Tibial artery (tissue), 4 donors: ENCODE data around the gene SLC20A1.
"Not testable (repeated sequence)": the region's sequence is repeated elsewhere in the genome, so short reads cannot be mapped to it uniquely, and the experiment has no call there.

Experiments used
- DNase-seq, 2 donors: peaks; one replicate each; pipeline ENCODE4 v3.0.0-alpha.2; 2019
- H3K27ac ChIP-seq, 2 donors: fragments of 200-600 bp; sonication (generic) in 1 of 2; 1 replicate in 1 of 2; 2 replicates in 1 of 2; pipeline ENCODE4 v1.5.1; 2018 to 2019; ENCODE audit warnings: mild to moderate bottlenecking in 1 of 2
- H3K27me3 ChIP-seq, 2 donors: fragments of 200-600 bp; sonication (generic) in 1 of 2; one replicate each; pipeline versions ENCODE4 v1.5.1 to v1.6.0; 2016 to 2019
- H3K36me3 ChIP-seq, 3 donors: fragments of 200-600 bp; sonication (generic) in 2 of 3; one replicate each; pipeline ENCODE4 v1.5.1; 2016 to 2019; ENCODE audit warnings: mild to moderate bottlenecking in 2 of 3
- H3K4me1 ChIP-seq, 4 donors: fragments of 200-600 bp; sonication (generic) in 2 of 4; 1 replicate in 3 of 4; 2 replicates in 1 of 4; pipeline ENCODE4 v1.5.1; 2016 to 2019
- H3K4me3 ChIP-seq, 2 donors: fragments of 200-600 bp; sonication (generic) in 1 of 2; 1 replicate in 1 of 2; 2 replicates in 1 of 2; pipeline ENCODE4 v1.5.1; 2018 to 2019; ENCODE audit warnings: mild to moderate bottlenecking in 2 of 2
- H3K9me3 ChIP-seq, 3 donors: fragments of 200-600 bp; sonication (generic) in 1 of 3; one replicate each; pipeline ENCODE4 v1.5.1; 2016 to 2019
- intact Hi-C: fragments of 100-400 bp; cut with DNase I; formaldehyde crosslinking; loops from one replicate; pipeline ENCODE4 v1.15.0; 2023; ENCODE audit warnings: low total_unique reads
- TF ChIP-seq, protein P1 (sequence below), 2 experiments: fragments of 200-600 bp in 1 of 2; fragments of 450-650 bp in 1 of 2; IDR thresholded peaks; one replicate each; pipeline ENCODE4 v1.5.1; 2017 to 2019; ENCODE audit warnings: antibody characterized with exemption in 2 of 2, mild to moderate bottlenecking in 1 of 2, moderate library complexity in 1 of 2

Gene SLC20A1

DNA sequence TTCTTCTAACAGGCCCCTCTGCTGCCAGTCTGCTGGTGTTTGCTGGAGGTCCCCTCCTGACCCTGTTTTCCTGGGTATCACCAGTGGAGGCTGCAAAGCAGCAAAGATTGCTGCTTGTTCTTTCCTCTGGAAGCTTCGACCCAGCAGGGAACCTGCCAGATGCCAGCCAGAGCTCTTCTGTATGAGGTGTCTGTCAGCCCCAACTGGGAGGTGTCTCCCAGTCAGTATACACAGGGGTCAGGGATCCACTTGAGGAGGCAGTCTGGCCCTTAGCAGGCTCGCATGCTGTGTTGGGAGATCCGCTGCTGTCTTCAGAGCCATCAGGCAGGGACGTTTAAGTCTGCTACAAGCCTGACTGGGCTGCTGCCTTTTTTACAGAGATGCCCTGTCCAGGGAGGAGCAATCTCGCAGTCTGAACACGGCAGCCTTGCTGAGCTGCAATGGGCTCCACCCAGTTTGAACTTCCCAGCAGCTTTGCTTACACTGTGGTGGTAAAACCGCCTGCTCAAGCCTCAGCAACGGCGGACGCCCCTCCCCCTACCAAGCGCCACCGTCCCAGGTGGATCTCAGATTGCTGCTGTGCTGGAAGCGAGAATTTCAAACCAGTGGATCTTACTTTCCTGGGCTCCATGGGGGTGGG, 31.4 kb upstream of the SLC20A1 start:
- TF ChIP-seq, protein P1, sequence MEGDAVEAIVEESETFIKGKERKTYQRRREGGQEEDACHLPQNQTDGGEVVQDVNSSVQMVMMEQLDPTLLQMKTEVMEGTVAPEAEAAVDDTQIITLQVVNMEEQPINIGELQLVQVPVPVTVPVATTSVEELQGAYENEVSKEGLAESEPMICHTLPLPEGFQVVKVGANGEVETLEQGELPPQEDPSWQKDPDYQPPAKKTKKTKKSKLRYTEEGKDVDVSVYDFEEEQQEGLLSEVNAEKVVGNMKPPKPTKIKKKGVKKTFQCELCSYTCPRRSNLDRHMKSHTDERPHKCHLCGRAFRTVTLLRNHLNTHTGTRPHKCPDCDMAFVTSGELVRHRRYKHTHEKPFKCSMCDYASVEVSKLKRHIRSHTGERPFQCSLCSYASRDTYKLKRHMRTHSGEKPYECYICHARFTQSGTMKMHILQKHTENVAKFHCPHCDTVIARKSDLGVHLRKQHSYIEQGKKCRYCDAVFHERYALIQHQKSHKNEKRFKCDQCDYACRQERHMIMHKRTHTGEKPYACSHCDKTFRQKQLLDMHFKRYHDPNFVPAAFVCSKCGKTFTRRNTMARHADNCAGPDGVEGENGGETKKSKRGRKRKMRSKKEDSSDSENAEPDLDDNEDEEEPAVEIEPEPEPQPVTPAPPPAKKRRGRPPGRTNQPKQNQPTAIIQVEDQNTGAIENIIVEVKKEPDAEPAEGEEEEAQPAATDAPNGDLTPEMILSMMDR (IDR thresholded peaks at IDR 0.05) = no peak
- intact Hi-C loops = no loop called here
- no peaks in the 10 kb centered on the region for H3K9me3 ChIP-seq
- H3K4me1 ChIP-seq = no peaks in the 10 kb centered on the region
- H3K4me3 ChIP-seq = no peak overlapping the region
- H3K36me3 ChIP-seq = no peaks in the 10 kb centered on the region
- no peak overlapping the region for H3K27ac ChIP-seq
- DNase-seq = peak in 1 of 2 donors; percentile 41
- H3K27me3 ChIP-seq = no peaks in the 10 kb centered on the region

DNA sequence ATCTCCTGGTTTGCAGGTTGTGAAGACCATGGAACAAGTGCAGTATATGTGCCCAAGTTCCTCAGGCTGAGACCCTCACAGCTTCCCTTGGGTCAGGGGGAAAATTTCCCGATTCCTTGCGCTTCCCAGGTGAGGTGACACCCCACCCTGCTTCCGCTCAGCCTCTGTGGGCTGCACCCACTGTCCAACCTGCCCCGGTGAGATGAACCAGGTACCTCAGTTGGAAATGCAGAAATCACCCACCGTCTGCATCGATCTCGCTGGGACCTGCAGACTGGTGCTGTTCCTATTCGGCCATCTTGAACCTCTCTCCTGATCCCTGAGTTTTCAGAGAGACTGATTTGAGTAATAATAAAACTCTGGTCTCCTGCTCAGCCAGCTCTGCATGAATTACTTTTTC, 30.7 kb upstream of the SLC20A1 start:
- TF ChIP-seq, protein P1 (IDR thresholded peaks at IDR 0.05) = no peak
- Histone ChIP-seq H3K27me3 (no peaks in the 10 kb centered on the region), H3K4me1 (no peaks in the 10 kb centered on the region), H3K27ac (no peak overlapping the region), H3K9me3 (no peaks in the 10 kb centered on the region), H3K36me3 (no peaks in the 10 kb centered on the region), H3K4me3 (no peak overlapping the region)
- peak in 1 of 2 donors; percentile 28 for DNase-seq
- intact Hi-C loops = no loop called here

DNA sequence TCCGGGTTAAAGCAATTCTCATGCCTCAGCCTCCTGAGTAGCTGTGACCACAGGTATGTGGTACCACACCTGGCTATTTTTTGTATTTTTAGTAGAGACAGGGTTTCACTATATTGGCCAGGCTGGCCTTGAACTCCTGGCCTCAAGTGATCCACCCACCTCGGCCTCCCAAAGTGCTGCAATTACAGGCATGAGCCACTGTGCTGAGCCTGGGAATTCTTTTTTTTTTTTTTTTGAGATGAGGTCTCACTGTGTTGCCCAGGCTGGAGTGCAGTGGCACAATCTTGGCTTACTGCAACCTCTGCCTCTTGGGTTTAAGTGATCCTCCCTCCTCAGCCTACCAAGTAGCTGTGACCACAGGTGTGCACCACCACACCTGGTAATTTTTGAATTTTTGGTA, 29.9 kb upstream of the SLC20A1 start:
- intact Hi-C loops, H3K4me1 ChIP-seq, H3K4me3 ChIP-seq, H3K9me3 ChIP-seq, H3K27ac ChIP-seq, H3K27me3 ChIP-seq, H3K36me3 ChIP-seq, DNase-seq: not testable (repeated sequence)

DNA sequence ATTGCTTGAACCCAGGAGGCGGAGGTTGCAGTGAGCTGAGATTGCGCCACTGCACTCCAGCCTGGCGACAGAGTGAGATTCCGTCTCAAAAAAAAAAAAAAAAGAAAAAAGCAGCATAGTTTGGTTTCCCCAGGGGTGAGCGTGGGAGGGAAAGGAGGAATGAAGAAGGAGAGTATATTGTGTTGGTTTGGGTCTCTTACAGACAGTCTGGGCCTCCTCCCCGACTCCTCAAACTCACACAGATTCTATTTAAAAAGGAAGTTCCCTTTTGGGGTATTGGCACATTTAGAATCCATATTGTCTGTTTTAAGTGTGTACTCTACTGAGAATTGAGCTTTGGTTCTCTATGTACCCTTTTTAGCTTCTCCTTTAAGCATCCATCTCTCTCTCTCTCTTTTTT, 27.4 kb upstream of the SLC20A1 start:
- intact Hi-C loops = no loop called here
- Histone ChIP-seq H3K27me3 (no peaks in the 10 kb centered on the region), H3K4me3 (no peak overlapping the region), H3K27ac (no peak overlapping the region), H3K4me1 (no peaks in the 10 kb centered on the region), H3K9me3 (no peaks in the 10 kb centered on the region), H3K36me3 (no peaks in the 10 kb centered on the region)
- TF ChIP-seq, protein P1 (IDR thresholded peaks at IDR 0.05) = no peak
- DNase-seq = no peak

DNA sequence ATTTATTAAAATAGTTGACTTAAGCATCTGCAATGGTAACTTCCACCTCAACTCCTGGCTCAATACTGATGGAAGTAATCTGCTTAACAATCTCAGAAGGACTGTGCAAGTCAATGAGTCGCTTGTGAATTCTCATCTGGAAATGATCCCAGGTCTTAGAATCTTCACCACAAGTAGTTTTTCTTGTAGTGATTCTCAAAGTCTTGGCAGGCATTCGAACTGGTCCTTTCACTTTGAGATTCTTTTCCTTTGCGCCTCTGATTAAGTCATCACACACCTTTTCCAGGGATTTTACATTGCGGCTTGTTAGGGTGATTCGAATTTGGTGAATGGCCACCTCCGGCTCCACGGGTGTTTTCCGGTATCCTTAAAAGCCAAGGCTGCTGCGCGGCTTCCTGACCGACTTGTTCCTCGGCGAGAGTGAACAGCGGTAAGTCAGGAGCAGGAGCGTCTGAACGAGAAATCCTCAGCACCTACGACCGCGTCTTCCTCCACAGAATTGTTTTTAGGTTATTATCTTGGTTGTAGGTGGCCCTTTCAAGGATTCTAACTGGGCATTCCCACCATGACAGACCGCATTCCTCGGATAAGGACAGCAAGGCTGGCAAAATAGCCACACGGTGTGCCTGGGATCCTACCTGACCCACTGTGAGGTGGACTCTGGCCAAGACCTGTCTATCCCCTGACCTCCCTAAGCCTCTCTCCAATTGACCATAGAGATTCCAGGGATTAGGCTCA, 23.8 kb upstream of the SLC20A1 start:
- Histone ChIP-seq H3K27me3 (no peaks in the 10 kb centered on the region), H3K4me3 (no peak overlapping the region), H3K27ac (no peak overlapping the region), H3K36me3 (no peaks in the 10 kb centered on the region), H3K4me1 (peaks cover 0 to 10% (median 10%) of the 10 kb centered on the region in 4 donors), H3K9me3 (no peaks in the 10 kb centered on the region)
- intact Hi-C loops = loop anchor here (10.0 kb wide), 1 partner anchor 73 kb away; no protein-coding TSS in a partner anchor
- TF ChIP-seq, protein P1 (IDR thresholded peaks at IDR 0.05) = no peak
- DNase-seq = peak in 1 of 2 donors; percentile 50

DNA sequence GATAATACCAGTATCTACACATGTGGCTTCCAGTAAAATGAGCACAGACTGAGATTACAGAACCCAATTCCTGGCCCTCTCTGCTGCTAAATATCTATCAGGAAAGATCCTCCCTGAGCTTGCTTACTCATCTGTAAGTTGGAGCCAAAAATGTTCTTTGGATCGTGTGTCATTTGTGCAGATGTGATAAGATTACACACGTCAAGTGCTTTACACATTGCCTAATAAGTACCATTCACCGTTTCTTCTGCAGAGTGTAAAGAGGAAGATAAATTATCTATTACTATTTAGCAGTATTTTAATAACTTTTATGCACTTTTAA, 23.2 kb upstream of the SLC20A1 start:
- peak in 1 of 2 donors; percentile 24 for DNase-seq
- Histone ChIP-seq H3K27me3 (no peaks in the 10 kb centered on the region), H3K9me3 (no peaks in the 10 kb centered on the region), H3K27ac (no peak overlapping the region), H3K4me1 (peaks cover 0 to 15% (median 14%) of the 10 kb centered on the region in 4 donors), H3K36me3 (no peaks in the 10 kb centered on the region), H3K4me3 (no peak overlapping the region)
- intact Hi-C loops = loop anchor here (10.0 kb wide), 1 partner anchor 72 kb away; no protein-coding TSS in a partner anchor
- TF ChIP-seq, protein P1 (IDR thresholded peaks at IDR 0.05) = no peak
